Keratinocyte (primary cell): Measurements from ENCODE around the gene TMEM9B. TPM values are rescaled to one million over a fixed set of nuclear protein-coding genes. Genes with fewer than 3 reads are reported as not detected.

Source experiments
- DNase-seq: peaks from one replicate; pipeline ENCODE4 v3.0.0-alpha.2; 2011; ENCODE audit warnings: low read depth, missing footprints, low spot score
- FAIRE-seq: peaks from 2 replicates; lab custom pipeline; 2011; peaks lifted over from hg19 to GRCh38; lab: Jason Lieb, UNC
- H2AFZ ChIP-seq: 2 replicates; pipeline ENCODE4 v1.6.0; 2012; ENCODE audit warnings: low read length, control low read depth, inconsistent platforms; ENCODE audit not compliant: control insufficient read depth
- H3K27ac ChIP-seq: 2 replicates; pipeline ENCODE4 v1.5.1; 2011; ENCODE audit warnings: low read length; ENCODE audit not compliant: control insufficient read depth, insufficient read depth
- H3K27me3 ChIP-seq: 3 replicates; pipeline ENCODE4 v1.6.0; 2011; ENCODE audit warnings: low read length; ENCODE audit not compliant: control insufficient read depth, insufficient read depth; ENCODE audit errors: extremely low read depth
- H3K36me3 ChIP-seq, 2 experiments: 2 replicates in 1 of 2; 3 replicates in 1 of 2; pipeline ENCODE4 v1.5.1; 2011; ENCODE audit warnings: low read length in 2 of 2, mild to moderate bottlenecking in 1 of 2; ENCODE audit not compliant: control insufficient read depth in 2 of 2, insufficient read depth in 2 of 2; ENCODE audit errors: extremely low read depth in 1 of 2
- H3K4me1 ChIP-seq: 3 replicates; pipeline ENCODE4 v1.5.1; 2011; ENCODE audit warnings: low read length; ENCODE audit not compliant: control insufficient read depth, insufficient read depth; ENCODE audit errors: extremely low read depth
- H3K4me2 ChIP-seq: 3 replicates; pipeline ENCODE4 v1.6.0; 2011; ENCODE audit warnings: low read depth, low read length; ENCODE audit not compliant: control insufficient read depth, insufficient read depth; ENCODE audit errors: extremely low read depth
- H3K4me3 ChIP-seq, 3 experiments: fragments of 200-600 bp in 1 of 3; sonication (generic) in 1 of 3; 2 replicates in 2 of 3; 3 replicates in 1 of 3; pipeline ENCODE4 v1.5.1; 2011 to 2016; ENCODE audit warnings: low read length in 3 of 3, mild to moderate bottlenecking in 3 of 3, control low read depth in 2 of 3, inconsistent platforms in 1 of 3, low read depth in 1 of 3, mixed read lengths in 1 of 3, mixed run types in 1 of 3, moderate library complexity in 1 of 3; ENCODE audit not compliant: control insufficient read depth in 2 of 3, insufficient read depth in 2 of 3; ENCODE audit errors: extremely low read depth in 1 of 3
- H3K79me2 ChIP-seq: 2 replicates; pipeline ENCODE4 v1.6.0; 2012; ENCODE audit warnings: low read length; ENCODE audit not compliant: control insufficient read depth, insufficient read depth
- H3K9ac ChIP-seq: 3 replicates; pipeline ENCODE4 v1.6.0; 2011; ENCODE audit warnings: low read length; ENCODE audit not compliant: control insufficient read depth, insufficient read depth; ENCODE audit errors: extremely low read depth
- H3K9me1 ChIP-seq: 3 replicates; pipeline ENCODE4 v1.6.0; 2011; ENCODE audit warnings: low read length; ENCODE audit not compliant: control insufficient read depth, insufficient read depth; ENCODE audit errors: extremely low read depth
- H3K9me3 ChIP-seq: 2 replicates; pipeline ENCODE4 v1.5.1; 2012; ENCODE audit warnings: low read depth, low read length; ENCODE audit not compliant: control insufficient read depth
- H4K20me1 ChIP-seq: 3 replicates; pipeline ENCODE4 v1.6.0; 2011; ENCODE audit warnings: low read length; ENCODE audit not compliant: control insufficient read depth, insufficient read depth; ENCODE audit errors: extremely low read depth
- EZH2 ChIP-seq: IDR thresholded peaks from one replicate; pipeline ENCODE4 v1.6.1; 2012; ENCODE audit warnings: inconsistent platforms, mild to moderate bottlenecking, low read length, moderate library complexity
- dilution Hi-C: fragments of 300-500 bp; cut with MboI; formaldehyde crosslinking; loops from one replicate; pipeline ENCODE4 v1.7.0; 2020; ENCODE audit warnings: low sequenced_read_pairs; ENCODE audit not compliant: extremely low pct_ligation_motif_present
- polyA plus RNA-seq, 5 experiments: library from polyadenylated mRNA; depleted of rRNA in 3 of 5; stranded (reverse) in 3 of 5; stranded (forward) in 1 of 5; unstranded in 1 of 5; fragments of >200 nt; gene quantifications; 1 replicate in 1 of 5; 2 replicates in 3 of 5; 3 replicates in 1 of 5; pipeline versions ENCODE4 v1.2.1 to v1.2.3, GENCODE V29; 2011 to 2012; ENCODE audit warnings: missing spikeins in 2 of 5, low read depth in 1 of 5, low replicate concordance in 1 of 5
- TF ChIP-seq, protein P1 (sequence below), 3 experiments: IDR thresholded peaks in 1 of 3; conservative IDR thresholded peaks in 1 of 3; optimal IDR thresholded peaks in 1 of 3; 2 replicates in 2 of 3; 3 replicates in 1 of 3; pipeline versions ENCODE3 to v1.5.1; 2011; ENCODE audit warnings: low read length in 3 of 3, mild to moderate bottlenecking in 3 of 3, moderate library complexity in 2 of 3, control low read depth in 1 of 3, inconsistent platforms in 1 of 3; ENCODE audit not compliant: insufficient read depth in 2 of 3; ENCODE audit errors: extremely low read depth in 1 of 3

TMEM9B gene
- polyA plus RNA-seq, 1 donor (not counting 4 experiments of a cell fraction or from before 2014, with no cell fraction given), result 60.8 TPM

DNA sequence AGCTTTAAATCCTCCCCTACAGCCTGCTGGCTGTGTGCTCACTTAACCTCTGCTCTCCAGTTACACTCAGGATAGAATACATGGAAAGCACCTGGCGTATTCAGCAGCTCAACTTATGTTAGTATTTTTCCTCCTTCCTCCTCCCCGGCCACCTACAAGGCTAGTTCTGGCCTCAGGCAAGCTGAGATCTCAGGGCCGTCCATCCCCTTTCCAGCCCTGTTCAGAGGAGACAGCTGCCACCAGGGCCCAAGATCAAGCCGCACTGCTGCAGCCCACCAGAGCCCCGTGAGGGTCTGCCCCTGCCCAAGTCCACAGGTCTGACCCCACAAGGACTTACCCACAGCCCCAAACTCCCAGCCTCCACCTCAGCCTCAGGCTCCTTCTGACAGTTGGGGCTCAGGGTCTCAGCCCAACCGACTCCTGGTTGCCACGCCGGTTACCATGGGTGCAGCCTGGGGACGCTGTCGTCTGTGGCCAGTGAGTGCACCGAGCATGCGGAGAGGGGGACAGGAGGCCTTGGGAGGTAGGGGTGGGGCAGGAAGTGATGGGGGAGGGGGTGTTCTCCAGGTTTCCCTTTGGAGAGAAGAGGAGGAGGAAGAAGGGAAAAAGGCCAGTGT, 31.6 kb downstream of the TMEM9B start, which contains the start of gene C11orf16:
C11orf16 (minus strand) TSS at position 384 of the 617 bp plus-strand sequence. CDS start 639 bp downstream, outside the sequence.
- Histone ChIP-seq H3K4me2 (no peak within 1 kb of the TSS), H2AFZ (no peak within 1 kb of the TSS), H3K4me1 (peaks cover 23% of the 10 kb centered on the region), H4K20me1 (no peaks in the 10 kb centered on the region), H3K9me1 (no peaks in the 10 kb centered on the region), H3K9ac (no peak within 1 kb of the TSS), H3K79me2 (no peaks in the 10 kb centered on the region), H3K36me3 (no peaks in the 10 kb centered on the region), H3K27ac (no peak within 1 kb of the TSS), H3K4me3 (no peak within 1 kb of the TSS), H3K27me3 (no peaks in the 10 kb centered on the region), H3K9me3 (no peaks in the 10 kb centered on the region)
- dilution Hi-C loops, result no loop called here
- no peak for TF ChIP-seq EZH2
- TF ChIP-seq, protein P1, sequence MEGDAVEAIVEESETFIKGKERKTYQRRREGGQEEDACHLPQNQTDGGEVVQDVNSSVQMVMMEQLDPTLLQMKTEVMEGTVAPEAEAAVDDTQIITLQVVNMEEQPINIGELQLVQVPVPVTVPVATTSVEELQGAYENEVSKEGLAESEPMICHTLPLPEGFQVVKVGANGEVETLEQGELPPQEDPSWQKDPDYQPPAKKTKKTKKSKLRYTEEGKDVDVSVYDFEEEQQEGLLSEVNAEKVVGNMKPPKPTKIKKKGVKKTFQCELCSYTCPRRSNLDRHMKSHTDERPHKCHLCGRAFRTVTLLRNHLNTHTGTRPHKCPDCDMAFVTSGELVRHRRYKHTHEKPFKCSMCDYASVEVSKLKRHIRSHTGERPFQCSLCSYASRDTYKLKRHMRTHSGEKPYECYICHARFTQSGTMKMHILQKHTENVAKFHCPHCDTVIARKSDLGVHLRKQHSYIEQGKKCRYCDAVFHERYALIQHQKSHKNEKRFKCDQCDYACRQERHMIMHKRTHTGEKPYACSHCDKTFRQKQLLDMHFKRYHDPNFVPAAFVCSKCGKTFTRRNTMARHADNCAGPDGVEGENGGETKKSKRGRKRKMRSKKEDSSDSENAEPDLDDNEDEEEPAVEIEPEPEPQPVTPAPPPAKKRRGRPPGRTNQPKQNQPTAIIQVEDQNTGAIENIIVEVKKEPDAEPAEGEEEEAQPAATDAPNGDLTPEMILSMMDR (optimal IDR thresholded peaks at IDR 0.05 in 1 of 3, IDR thresholded peaks at IDR 0.05 in 1 of 3, conservative IDR thresholded peaks at IDR 0.05 in 1 of 3; ENCODE audit: extremely low read depth in 1 of 3, insufficient read depth in 2 of 3, low read length in 3 of 3), result no peak
- DNase-seq (no peak), FAIRE-seq (no peak)

GRCh38 chr11:8930456-8931175, 33.6 kb downstream of the TMEM9B start:
- Histone ChIP-seq H3K79me2 (no peaks in the 10 kb centered on the region), H3K4me1 (peaks cover 23% of the 10 kb centered on the region), H4K20me1 (no peaks in the 10 kb centered on the region), H3K4me2 (no peak overlapping the region), H2AFZ (no peak overlapping the region), H3K9ac (no peak overlapping the region), H3K36me3 (no peaks in the 10 kb centered on the region), H3K27ac (no peak overlapping the region), H3K9me1 (no peaks in the 10 kb centered on the region), H3K27me3 (no peaks in the 10 kb centered on the region), H3K4me3 (no peak overlapping the region), H3K9me3 (no peaks in the 10 kb centered on the region)
- dilution Hi-C loops, result no loop called here
- TF ChIP-seq EZH2, result no peak
- TF ChIP-seq, protein P1 (optimal IDR thresholded peaks at IDR 0.05 in 1 of 3, IDR thresholded peaks at IDR 0.05 in 1 of 3, conservative IDR thresholded peaks at IDR 0.05 in 1 of 3; ENCODE audit: extremely low read depth in 1 of 3, insufficient read depth in 2 of 3, low read length in 3 of 3), result no peak
- DNase-seq, result no peak
- FAIRE-seq, result no peak
